Measurements from ENCODE around the gene DNMT3L. TPM values are rescaled to one million over a fixed set of nuclear protein-coding genes. Genes with fewer than 3 reads are reported as not detected.
A peak's percentile ranks its signal among the peaks of the same experiment; 100 is the strongest.
"Not testable (repeated sequence)": the region's sequence is repeated elsewhere in the genome, so short reads cannot be mapped to it uniquely, and the experiment has no call there.

DNMT3L gene
- total RNA-seq, 1 donor from 2014 or later, result not detected

- no peaks in the 10 kb centered on the region for H3K36me3 ChIP-seq
- DNase-seq (ENCODE audit: low spot score in 2 of 2), result no peak
- intact Hi-C loops (cut with DNase I), result no loop called here
- no peak overlapping the region for H3K4me3 ChIP-seq
- no peak for TF ChIP-seq CTCF (IDR thresholded peaks at IDR 0.05)
- no peaks in the 10 kb centered on the region for H3K4me1 ChIP-seq
- H3K27me3 ChIP-seq, result no peaks in the 10 kb centered on the region
- H3K9me3 ChIP-seq, result peaks cover 0 to 5% of the 10 kb centered on the region in 2 donors
- H3K27ac ChIP-seq, result no peak overlapping the region
These were observed 6.2 kb downstream of the DNMT3L start for GRCh38 chr21:44255511-44255981.

- Histone ChIP-seq H3K4me1 (no peaks in the 10 kb centered on the region), H3K36me3 (no peaks in the 10 kb centered on the region), H3K9me3 (no peaks in the 10 kb centered on the region), H3K4me3 (no peak overlapping the region), H3K27me3 (no peaks in the 10 kb centered on the region), H3K27ac (no peak overlapping the region)
- intact Hi-C loops (cut with DNase I), result no loop called here
- no peak for TF ChIP-seq CTCF (IDR thresholded peaks at IDR 0.05)
- DNase-seq (ENCODE audit: low spot score in 2 of 2), result peak in 1 of 2 donors; percentile 56
These were observed 7.6 kb downstream of the DNMT3L start for GRCh38 chr21:44253832-44254710.

GRCh38 chr21:44249204-44250037 is 12.3 kb downstream of the DNMT3L start:
- not testable (repeated sequence) for H3K27me3 ChIP-seq, H3K4me1 ChIP-seq

GRCh38 chr21:44247904-44248303 is 13.8 kb downstream of the DNMT3L start:
- intact Hi-C loops (cut with DNase I); H3K9me3 ChIP-seq; H3K4me1 ChIP-seq; H3K27ac ChIP-seq; H3K27me3 ChIP-seq; DNase-seq (ENCODE audit: low spot score in 2 of 2); H3K36me3 ChIP-seq; H3K4me3 ChIP-seq: not testable (repeated sequence)

More at GRCh38 chr21:44249204-44250037, 12.3 kb downstream of the DNMT3L start:
- DNase-seq (ENCODE audit: low spot score in 2 of 2); H3K36me3 ChIP-seq; H3K4me3 ChIP-seq; H3K9me3 ChIP-seq; intact Hi-C loops (cut with DNase I); H3K27ac ChIP-seq: not testable (repeated sequence)

- DNase-seq (ENCODE audit: low spot score in 2 of 2); H3K27me3 ChIP-seq; intact Hi-C loops (cut with DNase I): not testable (repeated sequence)
These were observed 17.7 kb downstream of the DNMT3L start for GRCh38 chr21:44243980-44244379.

GRCh38 chr21:44241281-44241680 is 20.4 kb downstream of the DNMT3L start:
- H3K4me1 ChIP-seq; H3K4me3 ChIP-seq; H3K27ac ChIP-seq; H3K36me3 ChIP-seq; intact Hi-C loops (cut with DNase I); H3K9me3 ChIP-seq; H3K27me3 ChIP-seq; DNase-seq (ENCODE audit: low spot score in 2 of 2): not testable (repeated sequence)

More at GRCh38 chr21:44243980-44244379, 17.7 kb downstream of the DNMT3L start:
- H3K36me3 ChIP-seq, H3K4me1 ChIP-seq, H3K4me3 ChIP-seq, H3K27ac ChIP-seq, H3K9me3 ChIP-seq: not testable (repeated sequence)

- H3K36me3 ChIP-seq; H3K9me3 ChIP-seq; H3K27me3 ChIP-seq; H3K27ac ChIP-seq; intact Hi-C loops (cut with DNase I); H3K4me3 ChIP-seq; DNase-seq (ENCODE audit: low spot score in 2 of 2); H3K4me1 ChIP-seq: not testable (repeated sequence)
These were observed 20.9 kb downstream of the DNMT3L start, which contains the start of gene ICOSLG for GRCh38 chr21:44240842-44241241. TSS of gene ICOSLG (minus strand) at chr21:44240943. CDS start at chr21:44240817, 126 bp downstream.

- H3K4me1 ChIP-seq; DNase-seq (ENCODE audit: low spot score in 2 of 2); intact Hi-C loops (cut with DNase I); H3K4me3 ChIP-seq; H3K27ac ChIP-seq; H3K9me3 ChIP-seq; H3K36me3 ChIP-seq; H3K27me3 ChIP-seq: not testable (repeated sequence)
These were observed 21.3 kb downstream of the DNMT3L start for GRCh38 chr21:44240353-44240752.

- H3K9me3 ChIP-seq; H3K27me3 ChIP-seq; H3K4me3 ChIP-seq; H3K27ac ChIP-seq; DNase-seq (ENCODE audit: low spot score in 2 of 2); H3K36me3 ChIP-seq; intact Hi-C loops (cut with DNase I); H3K4me1 ChIP-seq: not testable (repeated sequence)
These were observed 32.1 kb downstream of the DNMT3L start for GRCh38 chr21:44229561-44229960.

- DNase-seq (ENCODE audit: low spot score in 2 of 2); H3K27ac ChIP-seq; H3K9me3 ChIP-seq; H3K4me3 ChIP-seq; H3K4me1 ChIP-seq; H3K27me3 ChIP-seq; intact Hi-C loops (cut with DNase I); H3K36me3 ChIP-seq: not testable (repeated sequence)
These were observed 33.6 kb downstream of the DNMT3L start for GRCh38 chr21:44228109-44228508.

GRCh38 chr21:44227614-44228013 is 34.1 kb downstream of the DNMT3L start:
- H3K9me3 ChIP-seq; H3K27ac ChIP-seq; intact Hi-C loops (cut with DNase I); H3K4me1 ChIP-seq; H3K4me3 ChIP-seq; H3K36me3 ChIP-seq; DNase-seq (ENCODE audit: low spot score in 2 of 2); H3K27me3 ChIP-seq: not testable (repeated sequence)

- DNase-seq (ENCODE audit: low spot score in 2 of 2); H3K36me3 ChIP-seq; intact Hi-C loops (cut with DNase I): not testable (repeated sequence)
These were observed 36.1 kb downstream of the DNMT3L start for GRCh38 chr21:44225605-44226004.

More at GRCh38 chr21:44225605-44226004, 36.1 kb downstream of the DNMT3L start:
- H3K4me3 ChIP-seq, H3K27me3 ChIP-seq, H3K4me1 ChIP-seq, H3K9me3 ChIP-seq, H3K27ac ChIP-seq: not testable (repeated sequence)

Data from ascending aorta (tissue), 2 donors.